ENCODE data around the gene PPP2R2C. TPM values are rescaled to one million over a fixed set of nuclear protein-coding genes. Genes with fewer than 3 reads are reported as not detected.

Gene PPP2R2C
- total RNA-seq, 3 donors from 2014 or later: 0.16 to 0.66 (median 0.44) TPM

- TF ChIP-seq, protein P1, sequence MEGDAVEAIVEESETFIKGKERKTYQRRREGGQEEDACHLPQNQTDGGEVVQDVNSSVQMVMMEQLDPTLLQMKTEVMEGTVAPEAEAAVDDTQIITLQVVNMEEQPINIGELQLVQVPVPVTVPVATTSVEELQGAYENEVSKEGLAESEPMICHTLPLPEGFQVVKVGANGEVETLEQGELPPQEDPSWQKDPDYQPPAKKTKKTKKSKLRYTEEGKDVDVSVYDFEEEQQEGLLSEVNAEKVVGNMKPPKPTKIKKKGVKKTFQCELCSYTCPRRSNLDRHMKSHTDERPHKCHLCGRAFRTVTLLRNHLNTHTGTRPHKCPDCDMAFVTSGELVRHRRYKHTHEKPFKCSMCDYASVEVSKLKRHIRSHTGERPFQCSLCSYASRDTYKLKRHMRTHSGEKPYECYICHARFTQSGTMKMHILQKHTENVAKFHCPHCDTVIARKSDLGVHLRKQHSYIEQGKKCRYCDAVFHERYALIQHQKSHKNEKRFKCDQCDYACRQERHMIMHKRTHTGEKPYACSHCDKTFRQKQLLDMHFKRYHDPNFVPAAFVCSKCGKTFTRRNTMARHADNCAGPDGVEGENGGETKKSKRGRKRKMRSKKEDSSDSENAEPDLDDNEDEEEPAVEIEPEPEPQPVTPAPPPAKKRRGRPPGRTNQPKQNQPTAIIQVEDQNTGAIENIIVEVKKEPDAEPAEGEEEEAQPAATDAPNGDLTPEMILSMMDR (IDR thresholded peaks at IDR 0.05): no peak
- TF ChIP-seq POLR2AphosphoS5 (IDR thresholded peaks at IDR 0.05) (no peak), POLR2A (IDR thresholded peaks at IDR 0.05) (no peak)
- Histone ChIP-seq H3K27ac (no peak overlapping the region), H3K9me3 (no peaks in the 10 kb centered on the region), H3K27me3 (no peaks in the 10 kb centered on the region), H3K36me3 (no peaks in the 10 kb centered on the region), H3K4me3 (no peak overlapping the region), H3K4me1 (no peaks in the 10 kb centered on the region)
- DNase-seq (ENCODE audit: low spot score in 2 of 2): no peak
- intact Hi-C loops (cut with DNase I; ENCODE audit: low total_unique reads): no loop called here
Observed at GRCh38 chr4:6301732-6302442, 170.5 kb downstream of the PPP2R2C start.

DNA sequence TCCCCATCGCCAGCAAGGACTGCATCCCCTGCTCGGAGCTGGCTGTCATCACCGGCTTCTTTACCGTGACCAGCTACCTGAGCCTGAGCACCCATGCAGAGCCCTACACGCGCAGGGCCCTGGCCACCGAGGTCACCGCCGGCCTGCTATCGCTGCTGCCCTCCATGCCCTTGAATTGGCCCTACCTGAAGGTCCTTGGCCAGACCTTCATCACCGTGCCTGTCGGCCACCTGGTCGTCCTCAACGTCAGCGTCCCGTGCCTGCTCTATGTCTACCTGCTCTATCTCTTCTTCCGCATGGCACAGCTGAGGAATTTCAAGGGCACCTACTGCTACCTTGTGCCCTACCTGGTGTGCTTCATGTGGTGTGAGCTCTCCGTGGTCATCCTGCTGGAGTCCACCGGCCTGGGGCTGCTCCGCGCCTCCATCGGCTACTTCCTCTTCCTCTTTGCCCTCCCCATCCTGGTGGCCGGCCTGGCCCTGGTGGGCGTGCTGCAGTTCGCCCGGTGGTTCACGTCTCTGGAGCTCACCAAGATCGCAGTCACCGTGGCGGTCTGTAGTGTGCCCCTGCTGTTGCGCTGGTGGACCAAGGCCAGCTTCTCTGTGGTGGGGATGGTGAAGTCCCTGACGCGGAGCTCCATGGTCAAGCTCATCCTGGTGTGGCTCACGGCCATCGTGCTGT is 171.2 kb downstream of the PPP2R2C start:
- H3K27me3 ChIP-seq: no peaks in the 10 kb centered on the region
- H3K27ac ChIP-seq: no peak overlapping the region
- no peaks in the 10 kb centered on the region for H3K4me1 ChIP-seq
- H3K9me3 ChIP-seq: no peaks in the 10 kb centered on the region
- no peak overlapping the region for H3K4me3 ChIP-seq
- H3K36me3 ChIP-seq: peaks cover 1% of the 10 kb centered on the region
- intact Hi-C loops (cut with DNase I; ENCODE audit: low total_unique reads): no loop called here
- DNase-seq (ENCODE audit: low spot score in 2 of 2): no peak
- no peak for TF ChIP-seq POLR2AphosphoS5 (IDR thresholded peaks at IDR 0.05)
- TF ChIP-seq POLR2A (IDR thresholded peaks at IDR 0.05): no peak
- TF ChIP-seq, protein P1 (IDR thresholded peaks at IDR 0.05): no peak

- Histone ChIP-seq H3K36me3 (peaks cover 10% of the 10 kb centered on the region), H3K27ac (no peak overlapping the region), H3K9me3 (no peaks in the 10 kb centered on the region), H3K4me3 (no peak overlapping the region), H3K27me3 (no peaks in the 10 kb centered on the region), H3K4me1 (no peaks in the 10 kb centered on the region)
- no peak for DNase-seq (ENCODE audit: low spot score in 2 of 2)
- intact Hi-C loops (cut with DNase I; ENCODE audit: low total_unique reads): no loop called here
- TF ChIP-seq, protein P1 (IDR thresholded peaks at IDR 0.05): no peak
- no peak for TF ChIP-seq POLR2A (IDR thresholded peaks at IDR 0.05)
- TF ChIP-seq POLR2AphosphoS5 (IDR thresholded peaks at IDR 0.05): no peak
Observed at GRCh38 chr4:6300359-6300758, 172.1 kb downstream of the PPP2R2C start.

DNA sequence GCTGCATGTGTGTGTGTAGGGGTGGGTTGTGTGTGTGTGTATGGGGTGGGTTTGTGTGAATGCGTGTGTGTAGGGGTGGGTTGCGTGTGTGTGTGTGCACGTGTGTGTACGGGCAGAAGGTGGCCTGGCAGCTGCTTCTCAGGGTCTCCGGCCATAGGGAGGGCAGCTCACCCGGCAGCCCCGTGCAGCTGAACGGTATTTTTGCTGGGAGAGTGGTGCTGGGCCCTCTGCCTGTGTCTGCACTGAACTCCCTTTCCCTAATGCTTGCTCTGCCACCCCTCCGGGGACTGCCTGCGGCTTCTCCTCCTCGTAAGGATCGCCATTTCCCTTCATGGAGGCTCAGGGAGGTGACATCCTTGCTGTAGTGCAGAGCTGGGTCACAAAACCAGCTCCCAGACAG is 172.5 kb downstream of the PPP2R2C start:
- DNase-seq (ENCODE audit: low spot score in 2 of 2): no peak
- TF ChIP-seq POLR2A (IDR thresholded peaks at IDR 0.05) (no peak), POLR2AphosphoS5 (IDR thresholded peaks at IDR 0.05) (no peak)
- TF ChIP-seq, protein P1 (IDR thresholded peaks at IDR 0.05): no peak
- no peak overlapping the region for H3K27ac ChIP-seq
- H3K27me3 ChIP-seq: no peaks in the 10 kb centered on the region
- peaks cover 15% of the 10 kb centered on the region for H3K36me3 ChIP-seq
- H3K9me3 ChIP-seq: no peaks in the 10 kb centered on the region
- no peak overlapping the region for H3K4me3 ChIP-seq
- intact Hi-C loops (cut with DNase I; ENCODE audit: low total_unique reads): no loop called here
- no peaks in the 10 kb centered on the region for H3K4me1 ChIP-seq

GRCh38 chr4:6298852-6299251 is 173.6 kb downstream of the PPP2R2C start:
- Histone ChIP-seq H3K27me3 (no peaks in the 10 kb centered on the region), H3K36me3 (peaks cover 16% of the 10 kb centered on the region), H3K27ac (no peak overlapping the region), H3K4me3 (no peak overlapping the region), H3K4me1 (no peaks in the 10 kb centered on the region), H3K9me3 (no peaks in the 10 kb centered on the region)
- intact Hi-C loops (cut with DNase I; ENCODE audit: low total_unique reads): no loop called here
- DNase-seq (ENCODE audit: low spot score in 2 of 2): no peak
- no peak for TF ChIP-seq POLR2A (IDR thresholded peaks at IDR 0.05)
- no peak for TF ChIP-seq POLR2AphosphoS5 (IDR thresholded peaks at IDR 0.05)
- TF ChIP-seq, protein P1 (IDR thresholded peaks at IDR 0.05): no peak
